Astrocyte of the hippocampus (primary cell): Measurements from ENCODE around the gene BCL7A.
"Not testable (repeated sequence)": the region's sequence is repeated elsewhere in the genome, so short reads cannot be mapped to it uniquely, and the experiment has no call there.

Experiments
- DNase-seq: peaks from one replicate; pipeline ENCODE4 v3.0.0; 2011; ENCODE audit warnings: low read depth, low spot score

The BCL7A gene

GRCh38 chr12:122021822-122022392 lies at the start of gene BCL7A:
BCL7A (plus strand) TSS chr12:122021884; CDS start chr12:122022092, 208 bp downstream.
- DNase-seq, result peak; percentile 88

- no peak for DNase-seq
Observed at GRCh38 chr12:121974026-121974985, 47.4 kb upstream of the BCL7A start.

DNA sequence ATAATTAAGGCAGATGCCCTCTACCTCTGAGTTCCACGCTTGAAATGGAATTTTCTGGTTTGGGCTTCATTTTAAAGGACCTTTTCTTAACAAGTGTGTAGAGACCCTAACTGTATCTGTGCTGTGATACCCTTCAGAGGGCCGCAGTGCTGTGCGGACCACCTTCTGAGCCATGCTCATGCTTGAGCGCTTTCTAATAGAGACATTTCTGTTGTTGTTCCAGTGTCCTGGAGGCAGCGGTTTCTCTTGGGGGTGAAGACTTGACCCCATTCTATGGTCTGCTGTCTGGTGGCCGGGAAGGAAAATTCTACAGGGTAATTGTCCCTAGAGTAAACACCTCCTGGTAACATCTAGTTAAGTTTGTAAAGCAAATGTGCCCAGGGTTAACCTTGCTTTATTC lies 46.7 kb upstream of the BCL7A start:
- no peak for DNase-seq

DNA sequence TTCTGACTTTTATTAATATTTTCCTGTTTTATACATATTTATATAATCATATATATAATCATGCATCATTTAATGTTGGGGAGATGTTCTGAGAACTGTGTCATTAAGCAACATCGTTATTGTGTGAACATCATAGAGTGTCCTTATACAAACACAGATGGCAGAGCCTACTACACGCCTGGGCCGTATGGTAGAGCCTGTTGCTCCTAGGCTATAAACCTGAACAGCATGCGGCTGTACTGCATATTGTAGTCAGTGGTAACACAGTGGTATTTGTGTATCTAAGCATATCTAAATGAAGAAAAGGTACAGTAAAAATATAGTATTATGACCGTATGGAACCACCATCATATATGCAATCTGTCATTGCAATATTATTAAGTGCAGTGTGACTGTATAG lies 44.7 kb upstream of the BCL7A start:
- DNase-seq, result no peak

GRCh38 chr12:121980191-121980891 lies 41.3 kb upstream of the BCL7A start:
- no peak for DNase-seq

DNA sequence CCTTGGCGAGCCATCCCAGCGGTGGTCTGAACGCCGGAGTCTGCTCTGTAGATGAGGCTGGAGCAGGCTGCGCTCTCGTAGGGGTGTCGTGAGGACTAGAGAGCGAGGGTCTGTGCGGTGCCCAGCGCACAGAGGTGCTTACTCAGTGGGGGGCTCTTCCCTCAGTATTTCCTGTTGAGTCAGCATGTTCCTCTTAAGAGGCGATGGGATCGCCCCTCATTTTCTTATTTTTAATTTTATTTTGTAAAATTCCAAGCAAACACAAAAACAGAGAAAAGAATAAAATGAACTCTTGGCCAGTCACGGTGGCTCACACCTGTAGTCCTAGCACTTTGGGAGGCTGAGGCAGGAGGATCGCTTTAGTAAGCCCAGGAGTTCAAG lies 40.8 kb upstream of the BCL7A start:
- no peak for DNase-seq

- DNase-seq, result no peak
Observed at GRCh38 chr12:121981456-121981855, 40.2 kb upstream of the BCL7A start.

- DNase-seq, result no peak
Observed at GRCh38 chr12:121982950-121983349, 38.7 kb upstream of the BCL7A start.

DNA sequence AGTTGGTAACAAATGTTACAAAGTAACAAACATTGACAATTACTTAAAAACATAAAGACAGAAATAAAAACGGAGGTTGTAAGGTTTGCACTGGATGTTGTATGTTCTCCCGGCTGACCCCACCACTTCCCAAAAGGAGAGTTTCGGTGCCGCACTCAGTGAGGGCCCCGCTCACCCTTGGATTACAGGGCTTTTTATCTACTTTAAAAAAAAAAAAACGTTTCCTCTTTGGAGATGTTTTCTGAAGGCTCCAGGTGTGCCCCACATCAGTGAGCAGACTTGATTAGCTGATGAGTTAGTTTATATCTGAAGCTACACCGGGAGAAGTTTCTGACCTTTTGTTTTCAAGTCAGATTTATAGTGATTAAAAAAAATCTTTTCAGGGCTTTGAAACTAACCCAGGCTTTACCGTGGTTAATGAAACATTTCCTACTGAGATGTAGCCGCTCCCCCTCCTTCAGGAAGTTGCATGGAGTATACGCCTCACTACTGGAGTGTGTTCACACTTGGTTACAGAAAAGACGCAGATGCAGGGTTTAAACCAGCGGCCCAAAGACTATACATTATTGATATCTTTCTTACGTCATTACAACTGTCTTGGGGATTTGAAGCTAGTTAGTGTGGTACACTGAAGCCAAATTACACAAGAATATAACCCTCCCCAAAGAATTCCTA lies 38.0 kb upstream of the BCL7A start:
- DNase-seq, result no peak

DNA sequence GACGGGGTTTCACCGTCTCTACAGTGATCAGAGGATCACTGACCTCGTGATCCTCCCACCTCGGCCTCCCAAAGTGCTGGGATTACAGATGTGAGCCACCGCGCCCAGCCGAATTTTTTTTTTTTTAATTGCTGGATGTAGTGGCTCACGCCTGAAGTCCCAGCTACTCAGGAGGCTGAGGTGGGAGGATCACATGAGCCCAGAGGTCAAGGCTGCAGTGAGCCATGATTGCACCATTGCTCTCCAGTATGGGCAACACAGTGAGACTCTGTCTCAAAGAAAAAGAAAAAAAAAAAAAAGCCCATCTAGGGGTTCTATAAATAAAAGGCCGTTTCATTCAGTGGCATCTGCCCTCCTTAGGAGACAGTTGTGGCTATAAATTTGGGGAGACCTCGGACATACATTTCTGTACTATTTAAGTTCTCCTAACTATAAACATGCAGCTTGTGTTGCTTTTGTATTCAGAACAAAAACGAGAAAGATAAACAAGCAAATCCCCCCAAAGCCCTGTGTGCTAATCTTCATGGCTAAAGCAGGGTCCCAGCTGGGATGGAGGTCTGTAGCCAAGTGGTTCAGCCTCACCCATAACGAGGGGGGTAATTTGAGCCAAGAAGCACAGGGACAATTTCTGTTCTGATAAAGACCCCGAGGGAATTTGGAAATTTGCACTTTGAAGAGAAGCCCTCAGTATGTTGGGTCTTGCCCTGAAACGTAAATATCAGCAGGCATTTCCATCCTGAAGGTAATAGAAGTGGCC lies 35.0 kb upstream of the BCL7A start:
- DNase-seq, result no peak

- not testable (repeated sequence) for DNase-seq
Observed at GRCh38 chr12:121988519-121988918, 33.2 kb upstream of the BCL7A start.

GRCh38 chr12:121989276-121990113 lies 32.2 kb upstream of the BCL7A start:
- DNase-seq, result no peak

DNA sequence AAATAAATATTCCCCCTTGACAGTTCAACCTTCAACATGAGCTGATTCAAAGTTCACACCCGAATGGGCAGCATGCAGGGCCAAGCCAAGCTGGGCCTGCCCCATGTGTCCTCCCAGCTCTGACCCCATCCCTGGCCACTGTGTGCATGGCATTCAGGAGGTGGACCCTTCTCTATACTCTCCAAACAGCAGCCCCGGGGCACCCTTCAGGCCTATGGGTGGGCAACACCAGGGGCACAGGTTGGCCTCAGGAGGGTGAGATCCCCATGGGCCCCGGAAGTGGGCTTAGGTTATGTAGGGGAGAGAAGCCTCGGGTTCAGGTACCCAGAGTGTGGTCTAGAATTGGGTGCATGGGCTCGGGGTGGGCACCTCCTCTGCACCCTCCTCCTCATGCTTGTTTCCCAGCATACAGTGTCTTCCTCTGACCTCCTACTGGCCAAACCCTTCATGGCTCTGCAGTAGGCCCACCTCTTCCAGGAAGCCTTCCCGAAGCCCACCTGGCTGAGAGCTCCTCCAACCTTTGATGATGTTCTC lies 31.5 kb upstream of the BCL7A start:
- no peak for DNase-seq

DNA sequence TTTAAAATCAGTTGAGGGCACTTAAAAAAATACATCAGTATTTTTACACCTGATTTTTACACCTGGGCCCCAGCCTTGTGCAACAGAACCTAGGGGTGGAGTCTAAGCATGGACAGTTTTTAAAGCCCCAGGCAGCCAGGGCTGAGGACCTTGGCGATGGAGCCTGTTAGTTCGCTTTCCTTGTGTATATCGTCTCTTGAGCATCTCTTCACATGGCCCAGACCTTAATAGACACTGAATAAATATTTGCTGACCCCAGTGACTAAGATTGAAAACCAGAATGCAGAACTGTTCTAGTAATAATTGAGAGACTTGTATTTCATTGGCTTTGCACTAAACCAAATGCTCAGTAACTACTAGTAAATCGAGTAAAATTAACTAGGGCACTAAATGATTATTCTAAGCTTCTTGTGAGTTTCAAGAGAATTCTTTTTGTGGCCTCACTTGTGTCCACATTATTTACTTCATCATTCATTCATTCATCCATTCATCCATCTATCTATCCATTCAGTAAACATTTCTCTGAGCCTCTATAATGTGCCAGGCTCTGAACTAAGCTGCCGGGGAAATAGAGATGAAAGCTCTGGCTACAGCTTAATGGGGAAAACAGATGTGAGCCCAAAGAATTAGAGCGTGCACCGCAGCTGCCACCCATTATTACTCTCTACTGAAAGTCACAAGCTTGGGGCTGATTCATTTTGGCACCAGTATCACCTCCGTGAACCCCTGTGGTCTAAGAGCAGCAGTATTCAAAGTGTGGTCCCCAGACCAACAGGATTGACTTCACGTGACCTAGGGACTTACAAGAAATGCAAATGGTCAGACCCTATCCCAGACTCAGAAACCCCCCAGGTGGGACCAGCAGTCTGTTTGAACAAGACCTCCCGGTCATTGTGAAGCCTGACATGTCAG lies 30.7 kb upstream of the BCL7A start:
- no peak for DNase-seq

DNA sequence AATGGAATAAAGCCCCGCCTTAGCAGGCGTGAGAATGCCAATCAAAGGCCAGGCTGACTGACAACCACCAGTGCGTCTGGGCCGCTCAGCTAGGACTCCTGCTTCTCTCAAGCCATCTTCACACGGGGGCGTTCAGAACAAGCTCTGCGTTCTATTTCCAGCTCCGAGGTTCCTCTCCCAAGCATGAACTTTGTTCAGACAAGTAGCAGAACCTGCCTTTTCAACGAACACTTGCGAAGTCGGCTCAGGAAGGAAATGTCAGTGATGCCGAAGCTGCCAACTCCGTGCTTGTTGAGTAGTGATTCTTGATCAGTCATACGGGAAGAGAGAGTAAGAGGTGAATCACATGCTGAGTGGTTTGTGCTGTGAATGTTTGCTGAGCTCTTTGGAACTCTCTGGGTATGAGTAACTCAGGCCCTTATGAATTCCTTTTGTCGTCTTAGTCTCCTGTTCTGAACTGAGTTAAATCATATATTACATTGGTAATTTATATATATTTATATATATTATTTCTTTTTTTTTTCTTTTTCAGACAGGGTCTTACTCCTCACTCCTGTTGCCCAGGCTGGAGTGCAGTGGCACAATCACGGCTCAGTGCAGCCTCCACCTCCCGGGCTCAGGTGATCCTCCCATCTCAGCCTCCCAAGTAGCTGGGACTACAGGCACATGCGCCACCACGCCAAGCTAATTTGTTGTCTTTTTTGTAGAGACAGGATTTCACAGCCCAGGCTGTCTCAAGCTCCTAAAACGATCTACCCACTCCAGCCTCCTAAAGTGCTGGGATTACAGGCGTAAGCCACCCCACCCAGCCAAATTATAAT lies 29.4 kb upstream of the BCL7A start:
- peak; percentile 91 for DNase-seq

- DNase-seq, result no peak
Observed at GRCh38 chr12:121996050-121996944, 25.4 kb upstream of the BCL7A start.
